GM23338 (cell line): ENCODE data around the gene NKD1.

Source experiments
- CREB1 ChIP-seq: fragments of 250-450 bp; sonication (Bioruptor Pico); IDR thresholded peaks from 2 replicates; pipeline ENCODE4 v1.5.0; 2020; ENCODE audit warnings: low read depth, mild to moderate bottlenecking, moderate library complexity
- EZH2 ChIP-seq: fragments of 200-600 bp; sonication (generic); IDR thresholded peaks from one replicate; pipeline ENCODE4 v1.8.0; 2017; ENCODE audit warnings: antibody characterized with exemption, mild to moderate bottlenecking, low read depth; ENCODE audit not compliant: unreplicated experiment
- EZH2phosphoT487 ChIP-seq: fragments of 200-600 bp; sonication (generic); IDR thresholded peaks from one replicate; pipeline ENCODE4 v1.8.1; 2018; ENCODE audit warnings: antibody characterized with exemption; ENCODE audit not compliant: unreplicated experiment
- JUNB ChIP-seq: IDR thresholded peaks from one replicate; pipeline ENCODE4 v1.6.1; 2016; ENCODE audit warnings: antibody characterized with exemption; ENCODE audit not compliant: unreplicated experiment
- NANOG ChIP-seq: IDR thresholded peaks from 2 replicates; pipeline ENCODE4 v1.6.1; 2016; ENCODE audit warnings: antibody characterized with exemption, borderline replicate concordance
- POLR2AphosphoS5 ChIP-seq: IDR thresholded peaks from 2 replicates; pipeline ENCODE4 v1.6.1; 2016; ENCODE audit warnings: antibody characterized with exemption, low read depth
- STAT1 ChIP-seq: IDR thresholded peaks from one replicate; pipeline ENCODE4 v1.6.1; 2016; ENCODE audit warnings: antibody characterized with exemption; ENCODE audit not compliant: unreplicated experiment
- ZNF114 ChIP-seq: fragments of 250-450 bp; sonication (Bioruptor Pico); IDR thresholded peaks from 2 replicates; pipeline ENCODE4 v1.5.0; 2020; ENCODE audit warnings: mild to moderate bottlenecking, moderate library complexity
- ZNF331 ChIP-seq: fragments of 250-450 bp; sonication (Bioruptor Pico); IDR thresholded peaks from 2 replicates; pipeline ENCODE4 v1.5.0; 2020; ENCODE audit warnings: low read depth, mild to moderate bottlenecking, moderate library complexity
- TF ChIP-seq, protein P1 (sequence below), 2 experiments: fragments of 200-600 bp in 1 of 2; sonication (generic) in 1 of 2; conservative IDR thresholded peaks; 2 replicates each; pipeline versions ENCODE4 v1.5.1 to v1.6.1; 2016 to 2017; ENCODE audit warnings: antibody characterized with exemption in 2 of 2, low read depth in 2 of 2, mild to moderate bottlenecking in 2 of 2, moderate library complexity in 1 of 2
- TF ChIP-seq, protein P2 (sequence below): IDR thresholded peaks from one replicate; pipeline ENCODE4 v1.6.1; 2018; ENCODE audit warnings: antibody characterized with exemption; ENCODE audit not compliant: unreplicated experiment
- TF ChIP-seq, protein P3 (sequence below): IDR thresholded peaks from 2 replicates; pipeline ENCODE4 v1.6.1; 2016; ENCODE audit warnings: antibody characterized with exemption

DNA sequence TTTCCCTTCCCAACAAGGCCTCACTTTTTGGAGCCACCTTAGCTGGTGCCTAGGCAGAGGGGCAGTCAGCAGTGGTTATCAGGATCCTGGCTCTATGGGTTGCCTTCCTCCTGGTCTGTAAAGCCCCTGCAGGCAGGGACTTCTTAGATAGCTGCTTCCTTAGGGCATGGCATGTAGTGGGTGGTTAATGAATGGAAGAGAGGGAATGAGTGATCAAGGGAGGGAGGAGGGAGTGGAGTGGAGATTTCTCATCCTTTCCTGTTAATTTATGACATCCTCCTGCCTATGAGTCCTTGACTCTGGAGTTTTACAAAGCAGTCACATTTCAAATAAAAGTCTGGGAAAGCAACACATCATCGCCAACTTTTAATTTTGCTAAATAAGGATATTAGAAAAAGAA lies 92.2 kb downstream of the NKD1 start:
- TF ChIP-seq, protein P1, sequence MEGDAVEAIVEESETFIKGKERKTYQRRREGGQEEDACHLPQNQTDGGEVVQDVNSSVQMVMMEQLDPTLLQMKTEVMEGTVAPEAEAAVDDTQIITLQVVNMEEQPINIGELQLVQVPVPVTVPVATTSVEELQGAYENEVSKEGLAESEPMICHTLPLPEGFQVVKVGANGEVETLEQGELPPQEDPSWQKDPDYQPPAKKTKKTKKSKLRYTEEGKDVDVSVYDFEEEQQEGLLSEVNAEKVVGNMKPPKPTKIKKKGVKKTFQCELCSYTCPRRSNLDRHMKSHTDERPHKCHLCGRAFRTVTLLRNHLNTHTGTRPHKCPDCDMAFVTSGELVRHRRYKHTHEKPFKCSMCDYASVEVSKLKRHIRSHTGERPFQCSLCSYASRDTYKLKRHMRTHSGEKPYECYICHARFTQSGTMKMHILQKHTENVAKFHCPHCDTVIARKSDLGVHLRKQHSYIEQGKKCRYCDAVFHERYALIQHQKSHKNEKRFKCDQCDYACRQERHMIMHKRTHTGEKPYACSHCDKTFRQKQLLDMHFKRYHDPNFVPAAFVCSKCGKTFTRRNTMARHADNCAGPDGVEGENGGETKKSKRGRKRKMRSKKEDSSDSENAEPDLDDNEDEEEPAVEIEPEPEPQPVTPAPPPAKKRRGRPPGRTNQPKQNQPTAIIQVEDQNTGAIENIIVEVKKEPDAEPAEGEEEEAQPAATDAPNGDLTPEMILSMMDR (conservative IDR thresholded peaks at IDR 0.05; ENCODE audit: low read depth in 2 of 2): no peak
- TF ChIP-seq, protein P2, sequence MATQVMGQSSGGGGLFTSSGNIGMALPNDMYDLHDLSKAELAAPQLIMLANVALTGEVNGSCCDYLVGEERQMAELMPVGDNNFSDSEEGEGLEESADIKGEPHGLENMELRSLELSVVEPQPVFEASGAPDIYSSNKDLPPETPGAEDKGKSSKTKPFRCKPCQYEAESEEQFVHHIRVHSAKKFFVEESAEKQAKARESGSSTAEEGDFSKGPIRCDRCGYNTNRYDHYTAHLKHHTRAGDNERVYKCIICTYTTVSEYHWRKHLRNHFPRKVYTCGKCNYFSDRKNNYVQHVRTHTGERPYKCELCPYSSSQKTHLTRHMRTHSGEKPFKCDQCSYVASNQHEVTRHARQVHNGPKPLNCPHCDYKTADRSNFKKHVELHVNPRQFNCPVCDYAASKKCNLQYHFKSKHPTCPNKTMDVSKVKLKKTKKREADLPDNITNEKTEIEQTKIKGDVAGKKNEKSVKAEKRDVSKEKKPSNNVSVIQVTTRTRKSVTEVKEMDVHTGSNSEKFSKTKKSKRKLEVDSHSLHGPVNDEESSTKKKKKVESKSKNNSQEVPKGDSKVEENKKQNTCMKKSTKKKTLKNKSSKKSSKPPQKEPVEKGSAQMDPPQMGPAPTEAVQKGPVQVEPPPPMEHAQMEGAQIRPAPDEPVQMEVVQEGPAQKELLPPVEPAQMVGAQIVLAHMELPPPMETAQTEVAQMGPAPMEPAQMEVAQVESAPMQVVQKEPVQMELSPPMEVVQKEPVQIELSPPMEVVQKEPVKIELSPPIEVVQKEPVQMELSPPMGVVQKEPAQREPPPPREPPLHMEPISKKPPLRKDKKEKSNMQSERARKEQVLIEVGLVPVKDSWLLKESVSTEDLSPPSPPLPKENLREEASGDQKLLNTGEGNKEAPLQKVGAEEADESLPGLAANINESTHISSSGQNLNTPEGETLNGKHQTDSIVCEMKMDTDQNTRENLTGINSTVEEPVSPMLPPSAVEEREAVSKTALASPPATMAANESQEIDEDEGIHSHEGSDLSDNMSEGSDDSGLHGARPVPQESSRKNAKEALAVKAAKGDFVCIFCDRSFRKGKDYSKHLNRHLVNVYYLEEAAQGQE: no peak
- TF ChIP-seq POLR2AphosphoS5 (no peak), EZH2 (no peak), CREB1 (CRISPR knock-in tag) (no peak), ZNF114 (no peak), EZH2phosphoT487 (no peak), NANOG (no peak), JUNB (no peak), STAT1 (no peak), ZNF331 (CRISPR knock-in tag) (no peak)
- TF ChIP-seq, protein P3, sequence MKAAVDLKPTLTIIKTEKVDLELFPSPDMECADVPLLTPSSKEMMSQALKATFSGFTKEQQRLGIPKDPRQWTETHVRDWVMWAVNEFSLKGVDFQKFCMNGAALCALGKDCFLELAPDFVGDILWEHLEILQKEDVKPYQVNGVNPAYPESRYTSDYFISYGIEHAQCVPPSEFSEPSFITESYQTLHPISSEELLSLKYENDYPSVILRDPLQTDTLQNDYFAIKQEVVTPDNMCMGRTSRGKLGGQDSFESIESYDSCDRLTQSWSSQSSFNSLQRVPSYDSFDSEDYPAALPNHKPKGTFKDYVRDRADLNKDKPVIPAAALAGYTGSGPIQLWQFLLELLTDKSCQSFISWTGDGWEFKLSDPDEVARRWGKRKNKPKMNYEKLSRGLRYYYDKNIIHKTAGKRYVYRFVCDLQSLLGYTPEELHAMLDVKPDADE: no peak
